EL (cell line): Measurements from ENCODE around the gene ROPN1L.

ENCODE experiments used
- DNase-seq: peaks from one replicate; pipeline ENCODE4 v3.0.0-alpha.2; 2016

ROPN1L gene

GRCh38 chr5:10431415-10431814, 10.3 kb upstream of the ROPN1L start:
- DNase-seq = no peak

GRCh38 chr5:10432059-10433008, 9.3 kb upstream of the ROPN1L start:
- DNase-seq = no peak

- DNase-seq = peak; percentile 48
These were observed 7.3 kb upstream of the ROPN1L start for GRCh38 chr5:10434392-10434791.

DNA sequence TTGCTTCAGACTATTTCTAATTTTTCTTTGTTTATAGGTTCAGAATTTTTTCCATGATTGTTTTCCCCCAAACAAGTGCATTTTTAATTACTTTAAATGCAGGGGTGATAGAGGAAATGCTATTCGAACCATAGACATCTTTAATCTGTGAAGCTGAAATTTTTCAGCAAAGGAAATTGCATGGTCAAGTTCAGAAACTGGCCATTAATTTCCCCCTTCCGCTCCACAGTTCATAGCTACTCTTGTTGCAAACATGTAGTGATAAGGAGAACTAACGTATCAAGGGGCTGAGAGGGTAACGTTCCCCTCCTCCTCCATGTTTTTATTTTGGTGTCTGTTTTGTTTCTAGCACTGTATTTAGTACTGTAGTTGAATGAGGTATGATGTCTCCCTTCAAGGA, 3.4 kb upstream of the ROPN1L start:
- no peak for DNase-seq

GRCh38 chr5:10439692-10440091, 2.0 kb upstream of the ROPN1L start:
- DNase-seq = no peak

- DNase-seq = no peak
These were observed 1.2 kb upstream of the ROPN1L start for GRCh38 chr5:10440367-10440990.

- DNase-seq = no peak
These were observed 335 bp downstream of the ROPN1L start for GRCh38 chr5:10441992-10442435.

DNA sequence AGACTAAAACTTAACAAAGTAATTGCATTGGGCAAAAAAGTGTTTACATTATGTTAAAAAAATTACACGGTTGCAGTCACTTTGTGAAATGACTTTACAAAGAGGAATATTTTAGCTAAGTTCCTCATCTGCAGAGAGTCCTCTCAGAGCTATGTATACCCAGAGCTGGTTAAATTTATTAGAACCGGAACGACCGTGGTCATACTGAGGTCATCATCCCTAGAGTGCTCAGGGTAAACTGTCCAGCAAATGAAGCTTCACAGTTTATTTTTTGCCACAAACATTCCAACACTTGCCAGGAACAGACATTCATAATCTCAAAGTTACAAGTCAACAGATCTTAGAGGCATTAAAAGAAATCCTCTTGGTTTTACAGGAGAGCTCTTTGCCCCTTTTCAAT, 897 bp downstream of the ROPN1L start:
- DNase-seq = peak; percentile 71

GRCh38 chr5:10445352-10445751, 3.7 kb downstream of the ROPN1L start:
- DNase-seq = no peak

DNA sequence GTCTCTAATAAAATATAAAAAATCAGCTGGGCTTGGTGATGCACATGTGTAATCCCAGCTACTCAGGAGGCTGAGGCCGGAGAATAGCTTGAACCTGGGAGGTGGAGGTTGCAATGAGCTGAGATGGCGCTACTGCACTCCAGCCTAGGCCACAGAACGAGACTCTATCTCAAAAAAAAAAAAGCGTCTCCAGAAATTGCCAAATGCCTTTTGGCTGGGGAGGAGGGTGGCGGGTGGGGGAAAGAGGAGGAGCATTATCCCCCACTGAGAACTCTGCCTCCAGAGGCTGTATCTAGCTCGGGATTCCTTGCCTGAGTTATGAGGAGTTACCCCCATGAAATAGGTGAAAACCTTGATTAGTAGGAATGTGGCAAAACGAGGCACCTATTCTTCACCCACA, 4.8 kb downstream of the ROPN1L start:
- no peak for DNase-seq

DNA sequence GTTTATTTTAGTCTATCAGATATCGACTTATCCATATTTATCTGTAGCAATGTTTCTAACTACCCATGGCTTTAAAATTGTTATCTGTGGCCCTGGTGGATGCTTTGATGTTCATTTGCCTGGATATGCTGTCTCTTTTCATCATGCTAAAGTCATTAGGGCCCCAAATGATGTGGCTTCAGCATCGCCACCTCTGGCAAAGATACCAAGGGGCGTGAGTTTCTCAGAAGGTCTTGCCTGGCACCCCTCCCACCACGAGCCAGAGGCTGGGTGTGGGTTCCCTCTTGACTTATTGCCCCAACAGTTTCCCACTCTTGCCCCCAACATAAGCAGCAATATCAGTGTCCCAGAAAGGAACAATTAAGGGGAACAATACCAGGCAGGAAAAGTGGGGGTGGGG, 5.4 kb downstream of the ROPN1L start:
- no peak for DNase-seq

DNA sequence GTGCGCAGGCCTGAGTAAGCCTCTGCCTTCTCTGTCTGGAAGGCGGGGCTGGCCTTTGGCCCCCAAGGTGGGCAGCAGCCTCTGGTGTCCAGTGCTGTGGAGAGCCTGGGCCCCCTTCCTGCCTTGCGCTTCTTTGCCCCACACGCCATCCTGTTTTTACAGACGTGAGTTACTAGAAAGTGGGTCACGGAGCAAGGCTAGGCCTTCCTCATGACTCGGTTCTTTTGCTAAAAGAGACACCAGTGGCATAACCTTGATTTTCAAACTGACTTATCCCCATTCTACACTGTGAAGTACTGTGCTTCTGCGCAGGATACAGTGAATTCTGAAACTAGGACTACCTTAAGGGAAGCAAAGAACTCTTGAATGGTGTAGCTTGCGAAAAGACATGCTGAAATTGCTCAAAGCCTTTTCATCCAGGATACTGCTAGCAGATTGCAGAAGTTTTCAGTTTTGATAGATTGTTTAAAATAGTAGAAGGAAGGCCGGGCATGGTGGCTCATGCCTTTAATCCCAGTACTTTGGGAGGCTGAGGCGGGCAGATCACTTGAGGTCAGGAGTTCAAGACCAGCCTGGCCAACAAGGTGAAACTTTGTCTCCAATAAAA, 7.2 kb downstream of the ROPN1L start:
- DNase-seq = no peak

GRCh38 chr5:10451137-10451824, 9.6 kb downstream of the ROPN1L start:
- DNase-seq = no peak

DNA sequence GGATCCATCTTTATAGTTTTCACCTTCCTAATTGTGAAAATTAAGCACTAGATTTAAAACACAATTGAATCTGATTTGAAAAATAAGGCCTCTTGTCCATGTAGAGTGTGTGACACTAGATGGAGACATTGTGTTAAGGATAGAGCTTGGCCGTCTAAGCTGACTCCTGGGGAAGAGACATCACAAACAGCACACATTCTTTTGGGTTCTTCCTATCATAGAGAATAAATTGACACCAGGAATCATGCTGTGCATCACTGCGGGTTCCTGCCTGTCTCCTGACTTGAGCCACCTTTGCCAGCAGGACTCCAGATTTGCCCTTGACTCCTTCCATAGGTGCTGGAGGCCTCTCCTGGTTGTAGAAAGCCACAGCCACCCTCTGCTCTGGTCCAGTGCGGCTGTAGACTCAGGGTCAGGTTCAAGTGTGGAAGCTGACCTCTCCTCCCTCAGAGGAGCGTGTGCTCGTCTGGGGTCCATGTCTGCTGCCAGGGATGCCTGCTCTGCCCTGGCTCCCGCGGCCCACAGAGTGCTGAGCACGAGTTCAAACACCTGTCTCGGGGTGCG, 11.2 kb downstream of the ROPN1L start:
- DNase-seq = peak; percentile 91

- peak; percentile 82 for DNase-seq
These were observed 11.9 kb downstream of the ROPN1L start for GRCh38 chr5:10453545-10453944.

- peak; percentile 84 for DNase-seq
These were observed 13.1 kb downstream of the ROPN1L start for GRCh38 chr5:10454591-10455276.

DNA sequence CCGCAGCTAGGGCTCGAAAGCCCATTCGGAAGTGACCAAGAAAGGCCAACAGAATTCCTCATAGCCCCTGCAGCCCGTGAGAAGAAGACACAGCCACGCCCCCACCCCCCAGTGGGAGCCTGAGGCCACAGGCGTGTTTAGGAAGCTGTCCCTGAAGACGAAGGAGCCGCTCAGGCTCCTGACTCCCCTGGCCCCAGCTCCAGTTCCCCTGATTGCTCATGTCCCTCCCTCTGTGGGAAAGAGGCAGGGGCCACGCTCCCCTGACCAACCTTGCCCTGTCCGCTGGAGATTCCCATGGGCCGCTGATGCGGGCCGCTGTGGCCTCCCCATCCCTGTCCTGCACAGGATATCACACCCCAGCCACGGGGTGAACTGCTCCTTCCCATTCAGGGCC, 13.6 kb downstream of the ROPN1L start:
- DNase-seq = no peak

DNA sequence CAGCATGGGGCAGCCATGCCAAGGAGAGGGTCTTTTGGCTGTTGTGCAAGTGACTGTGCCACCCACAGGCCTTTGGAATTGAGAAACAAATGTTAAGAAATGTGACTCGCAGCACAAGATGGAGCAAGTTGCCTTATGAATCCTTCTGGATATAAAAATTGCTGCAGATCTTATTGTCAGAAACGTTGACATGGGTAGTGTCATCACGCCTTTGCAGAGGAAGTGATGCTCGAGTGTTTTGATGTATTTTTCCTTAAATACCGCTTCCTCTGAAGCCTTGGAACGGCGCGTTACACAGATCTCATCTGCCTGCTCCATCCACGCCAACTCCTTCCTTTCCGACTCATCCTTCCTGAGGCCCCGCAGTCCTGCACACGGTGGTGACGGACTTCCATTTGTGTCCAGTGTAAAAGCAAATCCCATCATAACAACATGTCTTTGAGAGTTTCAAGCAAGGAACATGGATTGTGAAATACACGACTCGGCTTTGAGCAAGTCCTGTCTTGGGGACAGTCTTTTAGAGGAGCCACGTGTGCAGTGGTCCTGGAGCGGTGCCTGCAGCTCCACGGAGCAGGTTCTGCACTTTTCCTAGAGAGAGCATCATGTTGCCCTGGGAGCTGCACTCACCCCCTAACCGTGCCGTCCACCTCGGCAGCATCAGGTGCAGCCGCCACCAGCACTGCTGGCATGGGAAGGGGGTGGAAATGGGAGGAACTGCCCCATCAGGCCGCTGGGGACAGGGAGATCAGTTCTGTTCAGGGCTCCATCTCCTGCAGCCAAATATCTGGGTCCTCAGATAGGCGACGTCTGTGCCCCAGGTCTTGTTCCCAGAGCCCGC, 15.1 kb downstream of the ROPN1L start:
- peak; percentile 63 for DNase-seq

DNA sequence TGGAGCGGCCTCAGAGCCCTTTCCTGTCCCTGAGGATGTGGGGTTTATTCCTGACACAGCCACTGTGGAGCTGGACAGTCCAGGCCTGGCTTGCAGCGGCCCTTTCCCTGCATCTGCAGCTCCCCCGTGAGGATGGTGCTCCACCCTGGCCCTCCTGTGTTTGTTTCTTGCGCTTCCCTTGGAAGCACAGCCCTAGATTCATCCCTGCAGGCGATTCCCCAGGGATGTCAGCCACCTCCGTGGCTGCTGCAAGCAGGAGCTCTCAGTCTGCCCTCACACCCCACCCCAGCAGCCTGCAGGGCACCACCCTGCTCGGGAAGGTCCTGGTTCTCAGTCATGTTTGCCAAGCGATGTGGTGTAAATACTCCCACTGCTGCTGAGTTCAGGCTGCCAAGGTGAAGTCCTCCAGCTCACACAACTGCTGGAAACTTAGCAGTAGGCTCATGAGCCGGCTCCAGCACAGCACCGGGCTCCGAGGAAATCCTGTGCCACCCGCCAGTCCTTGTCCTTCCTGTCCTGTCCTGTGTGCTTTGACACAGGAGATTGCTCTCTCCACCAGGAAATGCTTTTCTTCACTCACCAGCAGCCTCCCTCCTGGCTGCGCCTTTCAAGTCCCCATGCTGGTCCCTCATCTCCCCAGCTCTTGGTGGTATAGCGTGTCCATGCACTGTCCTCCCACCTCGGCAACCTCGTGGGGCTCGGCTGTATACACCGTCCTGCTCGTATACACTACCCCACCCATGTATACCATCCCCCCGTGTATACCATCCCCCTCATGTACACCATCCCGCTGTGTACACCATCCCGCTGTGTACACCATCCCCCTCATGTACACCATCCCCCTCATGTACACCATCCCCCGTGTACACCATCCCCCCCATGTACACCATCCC, 16.2 kb downstream of the ROPN1L start:
- DNase-seq = no peak
